ENCODE measurements around the gene SLCO1C1.
"Not testable (repeated sequence)": the region's sequence is repeated elsewhere in the genome, so short reads cannot be mapped to it uniquely, and the experiment has no call there.

Gene SLCO1C1

GRCh38 chr12:20751046-20751445 is 55.9 kb downstream of the SLCO1C1 start:
- no peaks in the 10 kb centered on the region for H3K27me3 ChIP-seq (ENCODE audit: insufficient read depth, poor library complexity, severe bottlenecking)
- no peak overlapping the region for H3K27ac ChIP-seq (replicated peaks)
- no peak for TF ChIP-seq REST (IDR thresholded peaks at IDR 0.05; ENCODE audit: insufficient replicate concordance, low read depth)
- no peak for TF ChIP-seq GABPA (IDR thresholded peaks at IDR 0.05; ENCODE audit: low read depth)
- no peak for TF ChIP-seq SPI1 (IDR thresholded peaks at IDR 0.05; ENCODE audit: borderline replicate concordance, low read depth)
- no peak for TF ChIP-seq CTCF (IDR thresholded peaks at IDR 0.05; ENCODE audit: insufficient read depth, low read length)
- TF ChIP-seq POLR2AphosphoS5 (IDR thresholded peaks at IDR 0.05; ENCODE audit: low read depth), result no peak
- no peak for DNase-seq (ENCODE audit: low read depth in 1 of 2, low spot score in 1 of 2)
- no peak overlapping the region for H3K4me3 ChIP-seq (replicated peaks; ENCODE audit: insufficient read depth, low read length)

GRCh38 chr12:20777420-20777819 is 82.3 kb downstream of the SLCO1C1 start:
- no peak overlapping the region for H3K27ac ChIP-seq (replicated peaks)
- H3K27me3 ChIP-seq (ENCODE audit: insufficient read depth, poor library complexity, severe bottlenecking), result no peaks in the 10 kb centered on the region
- H3K4me3 ChIP-seq (replicated peaks; ENCODE audit: insufficient read depth, low read length), result no peak overlapping the region
- TF ChIP-seq CTCF (IDR thresholded peaks at IDR 0.05; ENCODE audit: insufficient read depth, low read length) (no peak), REST (IDR thresholded peaks at IDR 0.05; ENCODE audit: insufficient replicate concordance, low read depth) (no peak), SPI1 (IDR thresholded peaks at IDR 0.05; ENCODE audit: borderline replicate concordance, low read depth) (no peak), GABPA (IDR thresholded peaks at IDR 0.05; ENCODE audit: low read depth) (no peak), POLR2AphosphoS5 (IDR thresholded peaks at IDR 0.05; ENCODE audit: low read depth) (no peak)
- no peak for DNase-seq (ENCODE audit: low read depth in 1 of 2, low spot score in 1 of 2)

- Histone ChIP-seq H3K27me3 (ENCODE audit: insufficient read depth, poor library complexity, severe bottlenecking) (no peaks in the 10 kb centered on the region), H3K4me3 (replicated peaks; ENCODE audit: insufficient read depth, low read length) (no peak overlapping the region), H3K27ac (replicated peaks) (no peak overlapping the region)
- TF ChIP-seq REST (IDR thresholded peaks at IDR 0.05; ENCODE audit: insufficient replicate concordance, low read depth), result no peak
- no peak for TF ChIP-seq GABPA (IDR thresholded peaks at IDR 0.05; ENCODE audit: low read depth)
- no peak for TF ChIP-seq SPI1 (IDR thresholded peaks at IDR 0.05; ENCODE audit: borderline replicate concordance, low read depth)
- no peak for TF ChIP-seq POLR2AphosphoS5 (IDR thresholded peaks at IDR 0.05; ENCODE audit: low read depth)
- TF ChIP-seq CTCF (IDR thresholded peaks at IDR 0.05; ENCODE audit: insufficient read depth, low read length), result no peak
- DNase-seq (ENCODE audit: low read depth in 1 of 2, low spot score in 1 of 2), result peak in 1 of 2 experiments; percentile 2
Observed at GRCh38 chr12:20778969-20779368, 83.8 kb downstream of the SLCO1C1 start.

- H3K27me3 ChIP-seq (ENCODE audit: insufficient read depth, poor library complexity, severe bottlenecking); DNase-seq (ENCODE audit: low read depth in 1 of 2, low spot score in 1 of 2); H3K4me3 ChIP-seq (replicated peaks; ENCODE audit: insufficient read depth, low read length); H3K27ac ChIP-seq (replicated peaks): not testable (repeated sequence)
Observed at GRCh38 chr12:20779971-20780370, 84.8 kb downstream of the SLCO1C1 start.

GRCh38 chr12:20783796-20784357 is 88.7 kb downstream of the SLCO1C1 start:
- H3K27me3 ChIP-seq (ENCODE audit: insufficient read depth, poor library complexity, severe bottlenecking); DNase-seq (ENCODE audit: low read depth in 1 of 2, low spot score in 1 of 2); H3K4me3 ChIP-seq (replicated peaks; ENCODE audit: insufficient read depth, low read length); H3K27ac ChIP-seq (replicated peaks): not testable (repeated sequence)
